Liver (tissue), 9 donors: ENCODE measurements around the gene MTX1. TPM values are rescaled to one million over a fixed set of nuclear protein-coding genes. Genes with fewer than 3 reads are reported as not detected.

Source experiments
- DNase-seq: peaks from one replicate; pipeline ENCODE4 v3.0.0-alpha.2; 2017; ENCODE audit warnings: low spot score
- H3K27ac ChIP-seq, 2 donors: one replicate each; pipeline ENCODE4 v1.7.0; 2013; ENCODE audit warnings: inconsistent platforms in 2 of 2, low read length in 2 of 2, control low read depth in 1 of 2, low read depth in 1 of 2, mild to moderate bottlenecking in 1 of 2
- H3K27me3 ChIP-seq, 4 donors: one replicate each; pipeline versions ENCODE4 v1.6.1 to v1.7.0; 2013; ENCODE audit warnings: low read length in 3 of 4, inconsistent platforms in 1 of 4, mild to moderate bottlenecking in 1 of 4, moderate library complexity in 1 of 4; ENCODE audit not compliant: control insufficient read depth in 4 of 4, insufficient read depth in 4 of 4
- H3K36me3 ChIP-seq, 4 donors: one replicate each; pipeline versions ENCODE4 v1.6.1 to v1.7.0; 2013; ENCODE audit warnings: low read length in 3 of 4, mild to moderate bottlenecking in 3 of 4, low read depth in 1 of 4, moderate library complexity in 1 of 4; ENCODE audit not compliant: control insufficient read depth in 4 of 4, insufficient read depth in 3 of 4
- H3K4me1 ChIP-seq, 4 donors: one replicate each; pipeline versions ENCODE4 v1.6.1 to v1.7.0; 2013; ENCODE audit warnings: low read length in 3 of 4, mild to moderate bottlenecking in 3 of 4, moderate library complexity in 1 of 4; ENCODE audit not compliant: control insufficient read depth in 4 of 4, insufficient read depth in 4 of 4
- H3K4me3 ChIP-seq, 3 donors: one replicate each; pipeline versions ENCODE4 v1.6.1 to v1.7.0; 2013; ENCODE audit warnings: low read length in 3 of 3, control low read depth in 1 of 3, low read depth in 1 of 3, mild to moderate bottlenecking in 1 of 3
- H3K9ac ChIP-seq, 2 donors: one replicate each; pipeline ENCODE4 v1.7.0; 2013; ENCODE audit warnings: low read length in 2 of 2, mild to moderate bottlenecking in 2 of 2, moderate library complexity in 2 of 2, control low read depth in 1 of 2, low read depth in 1 of 2
- H3K9me3 ChIP-seq, 4 donors: one replicate each; pipeline versions ENCODE4 v1.6.1 to v1.7.0; 2013; ENCODE audit warnings: low read length in 3 of 4; ENCODE audit not compliant: control insufficient read depth in 4 of 4
- EGR1 ChIP-seq, 2 donors: IDR thresholded peaks; 2 replicates each; pipeline ENCODE4 v1.6.1; 2016 to 2018; ENCODE audit warnings: antibody characterized with exemption in 2 of 2, low read depth in 2 of 2
- FOXA1 ChIP-seq: IDR thresholded peaks from 2 replicates; pipeline ENCODE4 v1.6.1; 2016; ENCODE audit warnings: antibody characterized with exemption
- FOXA2 ChIP-seq: IDR thresholded peaks from 2 replicates; pipeline ENCODE4 v1.6.1; 2016; ENCODE audit warnings: antibody characterized with exemption
- GABPA ChIP-seq, 2 donors: IDR thresholded peaks in 1 of 2; conservative IDR thresholded peaks in 1 of 2; 2 replicates each; pipeline ENCODE4 v1.6.1; 2016; ENCODE audit warnings: antibody characterized with exemption in 2 of 2, mild to moderate bottlenecking in 1 of 2, moderate library complexity in 1 of 2
- HNF4A ChIP-seq, 2 donors: conservative IDR thresholded peaks; 2 replicates each; pipeline ENCODE4 v1.6.1; 2016; ENCODE audit warnings: antibody characterized with exemption in 2 of 2, mild to moderate bottlenecking in 2 of 2
- HNF4G ChIP-seq: IDR thresholded peaks from 2 replicates; pipeline ENCODE4 v1.6.1; 2016; ENCODE audit warnings: antibody characterized with exemption
- JUND ChIP-seq, 2 donors: IDR thresholded peaks; 2 replicates each; pipeline ENCODE4 v1.6.1; 2016; ENCODE audit warnings: antibody characterized with exemption in 2 of 2
- NR2F2 ChIP-seq: IDR thresholded peaks from 2 replicates; pipeline ENCODE4 v1.6.1; 2016; ENCODE audit warnings: antibody characterized with exemption
- RAD21 ChIP-seq, 2 donors: IDR thresholded peaks; 2 replicates each; pipeline ENCODE4 v1.6.1; 2016; ENCODE audit warnings: antibody characterized with exemption in 2 of 2, mild to moderate bottlenecking in 2 of 2
- RXRA ChIP-seq, 2 donors: IDR thresholded peaks; 2 replicates each; pipeline ENCODE4 v1.6.1; 2017 to 2018; ENCODE audit warnings: antibody characterized with exemption in 2 of 2, mild to moderate bottlenecking in 1 of 2
- SP1 ChIP-seq: IDR thresholded peaks from 2 replicates; pipeline ENCODE4 v1.6.1; 2018; ENCODE audit warnings: antibody characterized with exemption, mild to moderate bottlenecking
- TAF1 ChIP-seq: conservative IDR thresholded peaks from 2 replicates; pipeline ENCODE4 v1.6.1; 2016; ENCODE audit warnings: antibody characterized with exemption, mild to moderate bottlenecking
- YY1 ChIP-seq: IDR thresholded peaks from 2 replicates; pipeline ENCODE4 v1.6.1; 2016; ENCODE audit warnings: antibody characterized with exemption, mild to moderate bottlenecking
- WGBS: extraction: QIAGEN DNeasy Blood & Tissue Kit; methylation state at CpG from one replicate; pipeline ENCODE4 v1.1.7; 2013; 5-methylcytosine and 5-hydroxymethylcytosine counted together
- polyA plus RNA-seq, 2 donors: library from polyadenylated mRNA; stranded (reverse) in 1 of 2; unstranded in 1 of 2; fragments of 200-250 nt in 1 of 2; fragments of >200 nt in 1 of 2; fragmentation: Nextera tagmentation in 1 of 2; extraction: Ambion mirVana in 1 of 2; gene quantifications; one replicate each; pipeline versions ENCODE4 v1.2.1 to v1.2.3, GENCODE V29; 2013 to 2015
- total RNA-seq, 2 donors: library from RNA; depleted of rRNA; stranded (reverse); fragments of >200 nt; gene quantifications; one replicate each; pipeline ENCODE4 v1.2.3, GENCODE V29; 2014
- TF ChIP-seq, protein P1 (sequence below): IDR thresholded peaks from 2 replicates; pipeline ENCODE4 v1.6.1; 2016; ENCODE audit warnings: antibody characterized with exemption
- TF ChIP-seq, protein P2 (sequence below): IDR thresholded peaks from 2 replicates; pipeline ENCODE4 v1.6.1; 2016; ENCODE audit warnings: antibody characterized with exemption, mild to moderate bottlenecking
- TF ChIP-seq, protein P3 (sequence below): IDR thresholded peaks from 2 replicates; pipeline ENCODE4 v1.6.1; 2016; ENCODE audit warnings: antibody characterized with exemption
- TF ChIP-seq, protein P4 (sequence below): fragments of 150-350 bp; IDR thresholded peaks from 2 replicates; pipeline ENCODE4 v1.5.1; 2017; ENCODE audit warnings: improper control_type of control experiment, low read depth, low read length; ENCODE audit not compliant: missing input control
- TF ChIP-seq, protein P5 (sequence below): IDR thresholded peaks from 2 replicates; pipeline ENCODE4 v1.6.1; 2016; ENCODE audit warnings: antibody characterized with exemption
- donor health status: healthy.
- donor health status: healthy.
- donor health status: healthy.
- donor health status: healthy.
- donor health status: healthy.

Gene MTX1
- total and polyA plus RNA-seq, 4 donors: 19.6 to 38.4 (median 28.5) TPM

DNA sequence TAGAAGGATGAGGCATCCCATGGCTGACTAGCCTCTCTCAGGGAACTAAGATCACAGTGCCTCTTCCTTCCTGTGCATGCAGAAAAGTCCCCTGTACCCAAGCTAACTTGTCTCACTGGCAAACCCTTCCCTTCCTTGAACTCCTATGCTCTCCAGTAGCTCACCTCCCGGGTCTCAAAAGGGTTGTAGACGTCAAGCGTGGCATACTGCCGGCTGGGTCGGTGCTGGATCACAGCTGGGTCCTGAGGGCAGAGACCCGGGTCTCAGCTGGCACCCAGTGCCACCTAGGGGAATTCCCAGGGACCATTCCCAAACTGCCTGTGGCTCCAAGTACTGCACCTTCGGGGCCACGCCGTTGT lies 53.0 kb downstream of the MTX1 start (continued):
- TF ChIP-seq EGR1 (IDR thresholded peaks at IDR 0.05; ENCODE audit: low read depth in 2 of 2): no peak

DNA sequence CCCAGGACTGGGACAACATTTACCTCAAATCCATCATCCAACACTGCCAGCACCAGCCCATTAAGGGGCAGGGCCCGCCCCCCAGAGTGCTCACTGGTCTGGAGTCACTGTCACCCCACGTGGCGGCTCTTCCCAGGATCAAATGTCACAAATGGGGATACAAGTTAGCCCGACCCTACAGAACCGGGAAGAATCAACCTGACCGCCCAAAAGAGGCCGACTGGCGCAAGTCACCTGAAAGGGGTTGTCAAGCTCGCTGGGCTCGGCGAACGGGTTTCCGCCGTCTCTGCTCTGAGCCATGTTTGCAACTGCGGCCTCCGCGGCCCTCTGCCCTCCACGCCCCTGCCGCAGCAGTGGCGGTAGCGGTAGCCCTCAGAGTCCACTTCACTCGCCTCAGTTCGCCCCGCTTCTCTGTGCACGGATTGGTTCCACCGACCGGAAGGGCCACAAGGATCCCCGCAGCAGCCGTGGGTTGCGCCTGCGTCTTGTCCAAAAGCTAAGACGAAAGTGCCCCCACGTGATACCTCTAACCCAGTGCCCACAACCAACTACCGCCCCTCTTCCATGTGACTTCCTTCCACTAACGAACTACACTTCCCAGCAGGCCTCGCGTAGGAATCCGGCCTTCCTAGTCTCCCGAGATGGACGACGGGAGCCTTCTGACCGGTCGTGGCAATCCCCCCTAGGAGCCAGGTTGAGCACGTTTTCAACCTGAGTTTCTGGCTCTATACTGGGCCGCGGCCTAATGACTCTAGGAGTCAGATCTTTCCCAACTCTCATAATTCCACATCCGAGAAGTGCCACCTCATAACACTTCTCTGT lies 53.6 kb downstream of the MTX1 start, which contains the start of gene SCAMP3:
Gene SCAMP3 (minus strand): TSS at position 509 of the 822 bp plus-strand sequence. CDS start 209 bp downstream, at position 300.
- H3K4me1 ChIP-seq: peaks cover 0 to 23% (median 16%) of the 10 kb centered on the region in 4 donors
- peak within 1 kb of the TSS; percentile 63 to 88 for H3K9ac ChIP-seq
- H3K27me3 ChIP-seq: no peaks in the 10 kb centered on the region
- H3K9me3 ChIP-seq: no peaks in the 10 kb centered on the region
- TF ChIP-seq, protein P1, sequence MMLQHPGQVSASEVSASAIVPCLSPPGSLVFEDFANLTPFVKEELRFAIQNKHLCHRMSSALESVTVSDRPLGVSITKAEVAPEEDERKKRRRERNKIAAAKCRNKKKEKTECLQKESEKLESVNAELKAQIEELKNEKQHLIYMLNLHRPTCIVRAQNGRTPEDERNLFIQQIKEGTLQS: peak; percentile 35
- TF ChIP-seq EGR1 (IDR thresholded peaks at IDR 0.05; ENCODE audit: low read depth in 2 of 2): peak in 1 of 2 donors; percentile 47
- TF ChIP-seq RAD21 (IDR thresholded peaks at IDR 0.05): peak in 1 of 2 donors; percentile 45
- no peak for TF ChIP-seq FOXA1
- TF ChIP-seq JUND (IDR thresholded peaks at IDR 0.05): peak in 1 of 2 donors; percentile 81
- TF ChIP-seq, protein P2, sequence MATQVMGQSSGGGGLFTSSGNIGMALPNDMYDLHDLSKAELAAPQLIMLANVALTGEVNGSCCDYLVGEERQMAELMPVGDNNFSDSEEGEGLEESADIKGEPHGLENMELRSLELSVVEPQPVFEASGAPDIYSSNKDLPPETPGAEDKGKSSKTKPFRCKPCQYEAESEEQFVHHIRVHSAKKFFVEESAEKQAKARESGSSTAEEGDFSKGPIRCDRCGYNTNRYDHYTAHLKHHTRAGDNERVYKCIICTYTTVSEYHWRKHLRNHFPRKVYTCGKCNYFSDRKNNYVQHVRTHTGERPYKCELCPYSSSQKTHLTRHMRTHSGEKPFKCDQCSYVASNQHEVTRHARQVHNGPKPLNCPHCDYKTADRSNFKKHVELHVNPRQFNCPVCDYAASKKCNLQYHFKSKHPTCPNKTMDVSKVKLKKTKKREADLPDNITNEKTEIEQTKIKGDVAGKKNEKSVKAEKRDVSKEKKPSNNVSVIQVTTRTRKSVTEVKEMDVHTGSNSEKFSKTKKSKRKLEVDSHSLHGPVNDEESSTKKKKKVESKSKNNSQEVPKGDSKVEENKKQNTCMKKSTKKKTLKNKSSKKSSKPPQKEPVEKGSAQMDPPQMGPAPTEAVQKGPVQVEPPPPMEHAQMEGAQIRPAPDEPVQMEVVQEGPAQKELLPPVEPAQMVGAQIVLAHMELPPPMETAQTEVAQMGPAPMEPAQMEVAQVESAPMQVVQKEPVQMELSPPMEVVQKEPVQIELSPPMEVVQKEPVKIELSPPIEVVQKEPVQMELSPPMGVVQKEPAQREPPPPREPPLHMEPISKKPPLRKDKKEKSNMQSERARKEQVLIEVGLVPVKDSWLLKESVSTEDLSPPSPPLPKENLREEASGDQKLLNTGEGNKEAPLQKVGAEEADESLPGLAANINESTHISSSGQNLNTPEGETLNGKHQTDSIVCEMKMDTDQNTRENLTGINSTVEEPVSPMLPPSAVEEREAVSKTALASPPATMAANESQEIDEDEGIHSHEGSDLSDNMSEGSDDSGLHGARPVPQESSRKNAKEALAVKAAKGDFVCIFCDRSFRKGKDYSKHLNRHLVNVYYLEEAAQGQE: peak; percentile 37
- TF ChIP-seq TAF1: peak; percentile 63
- TF ChIP-seq FOXA2: no peak
- peak; percentile 86 for TF ChIP-seq YY1
- TF ChIP-seq, protein P3, sequence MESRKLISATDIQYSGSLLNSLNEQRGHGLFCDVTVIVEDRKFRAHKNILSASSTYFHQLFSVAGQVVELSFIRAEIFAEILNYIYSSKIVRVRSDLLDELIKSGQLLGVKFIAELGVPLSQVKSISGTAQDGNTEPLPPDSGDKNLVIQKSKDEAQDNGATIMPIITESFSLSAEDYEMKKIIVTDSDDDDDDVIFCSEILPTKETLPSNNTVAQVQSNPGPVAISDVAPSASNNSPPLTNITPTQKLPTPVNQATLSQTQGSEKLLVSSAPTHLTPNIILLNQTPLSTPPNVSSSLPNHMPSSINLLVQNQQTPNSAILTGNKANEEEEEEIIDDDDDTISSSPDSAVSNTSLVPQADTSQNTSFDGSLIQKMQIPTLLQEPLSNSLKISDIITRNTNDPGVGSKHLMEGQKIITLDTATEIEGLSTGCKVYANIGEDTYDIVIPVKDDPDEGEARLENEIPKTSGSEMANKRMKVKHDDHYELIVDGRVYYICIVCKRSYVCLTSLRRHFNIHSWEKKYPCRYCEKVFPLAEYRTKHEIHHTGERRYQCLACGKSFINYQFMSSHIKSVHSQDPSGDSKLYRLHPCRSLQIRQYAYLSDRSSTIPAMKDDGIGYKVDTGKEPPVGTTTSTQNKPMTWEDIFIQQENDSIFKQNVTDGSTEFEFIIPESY: peak; percentile 97
- peak; percentile 66 for TF ChIP-seq SP1
- TF ChIP-seq, protein P4, sequence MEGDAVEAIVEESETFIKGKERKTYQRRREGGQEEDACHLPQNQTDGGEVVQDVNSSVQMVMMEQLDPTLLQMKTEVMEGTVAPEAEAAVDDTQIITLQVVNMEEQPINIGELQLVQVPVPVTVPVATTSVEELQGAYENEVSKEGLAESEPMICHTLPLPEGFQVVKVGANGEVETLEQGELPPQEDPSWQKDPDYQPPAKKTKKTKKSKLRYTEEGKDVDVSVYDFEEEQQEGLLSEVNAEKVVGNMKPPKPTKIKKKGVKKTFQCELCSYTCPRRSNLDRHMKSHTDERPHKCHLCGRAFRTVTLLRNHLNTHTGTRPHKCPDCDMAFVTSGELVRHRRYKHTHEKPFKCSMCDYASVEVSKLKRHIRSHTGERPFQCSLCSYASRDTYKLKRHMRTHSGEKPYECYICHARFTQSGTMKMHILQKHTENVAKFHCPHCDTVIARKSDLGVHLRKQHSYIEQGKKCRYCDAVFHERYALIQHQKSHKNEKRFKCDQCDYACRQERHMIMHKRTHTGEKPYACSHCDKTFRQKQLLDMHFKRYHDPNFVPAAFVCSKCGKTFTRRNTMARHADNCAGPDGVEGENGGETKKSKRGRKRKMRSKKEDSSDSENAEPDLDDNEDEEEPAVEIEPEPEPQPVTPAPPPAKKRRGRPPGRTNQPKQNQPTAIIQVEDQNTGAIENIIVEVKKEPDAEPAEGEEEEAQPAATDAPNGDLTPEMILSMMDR: no peak
- TF ChIP-seq GABPA (IDR thresholded peaks at IDR 0.05 in 1 of 2, conservative IDR thresholded peaks at IDR 0.05 in 1 of 2): peak; percentile 51 to 95
- peak; percentile 34 for TF ChIP-seq HNF4G
- TF ChIP-seq, protein P5, sequence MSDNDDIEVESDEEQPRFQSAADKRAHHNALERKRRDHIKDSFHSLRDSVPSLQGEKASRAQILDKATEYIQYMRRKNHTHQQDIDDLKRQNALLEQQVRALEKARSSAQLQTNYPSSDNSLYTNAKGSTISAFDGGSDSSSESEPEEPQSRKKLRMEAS: peak; percentile 60
- peak; percentile 60 to 74 for TF ChIP-seq RXRA (IDR thresholded peaks at IDR 0.05)
- TF ChIP-seq HNF4A (conservative IDR thresholded peaks at IDR 0.05): peak; percentile 37 to 72
- peak; percentile 42 for TF ChIP-seq NR2F2
- H3K27ac ChIP-seq: peak within 1 kb of the TSS; percentile 65 to 87
- peaks cover 4 to 45% (median 36%) of the 10 kb centered on the region in 4 donors for H3K36me3 ChIP-seq
- peak within 1 kb of the TSS; percentile 88 to 99 (median 91) for H3K4me3 ChIP-seq
- DNase-seq: peak; percentile 83
- under 1% methylated on average over 47 of the region's 47 CpGs for WGBS
